ENCODE results near the gene LMOD3.

DNA sequence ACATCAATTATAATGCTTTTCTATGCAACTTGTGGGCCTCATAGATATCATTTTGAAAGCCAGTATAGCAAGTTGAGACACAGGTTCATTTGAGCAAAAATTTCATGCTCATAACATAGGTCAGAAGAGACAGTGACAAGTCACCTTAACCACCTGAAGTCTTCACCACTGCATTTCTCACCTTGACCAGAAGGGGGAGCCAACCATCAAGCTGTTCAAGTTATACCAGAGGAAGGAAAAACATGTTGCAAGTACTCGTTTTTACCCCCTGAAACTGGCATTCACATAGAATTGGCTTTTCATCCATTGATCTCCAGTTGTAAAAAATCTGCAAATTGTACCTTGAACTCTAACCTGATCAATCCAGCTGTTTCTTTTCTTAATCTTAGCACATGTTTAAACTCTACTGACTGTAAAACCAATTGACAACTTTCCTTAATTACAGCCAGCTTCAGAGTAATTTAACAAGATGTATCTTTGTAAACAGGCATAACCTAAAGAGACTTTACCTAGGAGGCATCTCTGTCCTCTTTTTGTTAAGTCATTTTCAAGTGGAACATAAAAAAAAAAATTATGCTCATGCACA lies 1.4 kb downstream of the LMOD3 start:
- no peak for TF ChIP-seq POLR2A (IDR thresholded peaks at IDR 0.05)
- TF ChIP-seq, protein P1, sequence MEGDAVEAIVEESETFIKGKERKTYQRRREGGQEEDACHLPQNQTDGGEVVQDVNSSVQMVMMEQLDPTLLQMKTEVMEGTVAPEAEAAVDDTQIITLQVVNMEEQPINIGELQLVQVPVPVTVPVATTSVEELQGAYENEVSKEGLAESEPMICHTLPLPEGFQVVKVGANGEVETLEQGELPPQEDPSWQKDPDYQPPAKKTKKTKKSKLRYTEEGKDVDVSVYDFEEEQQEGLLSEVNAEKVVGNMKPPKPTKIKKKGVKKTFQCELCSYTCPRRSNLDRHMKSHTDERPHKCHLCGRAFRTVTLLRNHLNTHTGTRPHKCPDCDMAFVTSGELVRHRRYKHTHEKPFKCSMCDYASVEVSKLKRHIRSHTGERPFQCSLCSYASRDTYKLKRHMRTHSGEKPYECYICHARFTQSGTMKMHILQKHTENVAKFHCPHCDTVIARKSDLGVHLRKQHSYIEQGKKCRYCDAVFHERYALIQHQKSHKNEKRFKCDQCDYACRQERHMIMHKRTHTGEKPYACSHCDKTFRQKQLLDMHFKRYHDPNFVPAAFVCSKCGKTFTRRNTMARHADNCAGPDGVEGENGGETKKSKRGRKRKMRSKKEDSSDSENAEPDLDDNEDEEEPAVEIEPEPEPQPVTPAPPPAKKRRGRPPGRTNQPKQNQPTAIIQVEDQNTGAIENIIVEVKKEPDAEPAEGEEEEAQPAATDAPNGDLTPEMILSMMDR (IDR thresholded peaks at IDR 0.05 in 4 of 5, conservative IDR thresholded peaks at IDR 0.05 in 1 of 5), result peak; percentile 91 to 93 (median 92)
